ENCODE measurements around the gene TMEM35A.

TMEM35A gene

GRCh38 chrX:101078716-101079598, at the start of gene TMEM35A:
TMEM35A (plus strand) TSS chrX:101078879; CDS start chrX:101079003, 124 bp downstream.
- no peak for TF ChIP-seq CTCF (IDR thresholded peaks at IDR 0.05)

GRCh38 chrX:101029665-101030064, 49.0 kb upstream of the TMEM35A start:
- TF ChIP-seq CTCF (IDR thresholded peaks at IDR 0.05): no peak

- no peak for TF ChIP-seq CTCF (IDR thresholded peaks at IDR 0.05)
Measured at GRCh38 chrX:101037231-101037630, 41.4 kb upstream of the TMEM35A start.

GRCh38 chrX:101040197-101040596, 38.5 kb upstream of the TMEM35A start:
- TF ChIP-seq CTCF (IDR thresholded peaks at IDR 0.05): no peak

- no peak for TF ChIP-seq CTCF (IDR thresholded peaks at IDR 0.05)
Measured at GRCh38 chrX:101051153-101051548, 27.5 kb upstream of the TMEM35A start.

GRCh38 chrX:101051549-101052302, 27.0 kb upstream of the TMEM35A start, which contains the start of gene TRMT2B:
TRMT2B (minus strand) TSS chrX:101052111; CDS start chrX:101042289, 9,822 bp downstream.
- no peak for TF ChIP-seq CTCF (IDR thresholded peaks at IDR 0.05)

GRCh38 chrX:101057093-101057714, 21.5 kb upstream of the TMEM35A start:
- no peak for TF ChIP-seq CTCF (IDR thresholded peaks at IDR 0.05)
